ENCODE measurements around the gene ZFAND6. TPM values are rescaled to one million over a fixed set of nuclear protein-coding genes. Genes with fewer than 3 reads are reported as not detected.

Gene ZFAND6
- total RNA-seq, 4 donors from 2014 or later = 75.9 to 154 (median 81.0) TPM

GRCh38 chr15:80171787-80172186 is 112.3 kb downstream of the ZFAND6 start:
- no peaks in the 10 kb centered on the region for H3K36me3 ChIP-seq

GRCh38 chr15:80172401-80172800 is 112.9 kb downstream of the ZFAND6 start:
- DNase-seq = no peak
- H3K27ac ChIP-seq = no peak overlapping the region
- no peak for TF ChIP-seq CTCF (IDR thresholded peaks at IDR 0.05)

More at GRCh38 chr15:80171787-80172186, 112.3 kb downstream of the ZFAND6 start:
- Histone ChIP-seq H3K4me3 (no peak overlapping the region), H3K27ac (no peak overlapping the region), H3K9me3 (no peaks in the 10 kb centered on the region), H3K27me3 (no peaks in the 10 kb centered on the region), H3K4me1 (no peaks in the 10 kb centered on the region)
- no peak for TF ChIP-seq CTCF (IDR thresholded peaks at IDR 0.05)
- no peak for TF ChIP-seq POLR2A (IDR thresholded peaks at IDR 0.05)
- DNase-seq = no peak

GRCh38 chr15:80173022-80173759 is 113.7 kb downstream of the ZFAND6 start:
- Histone ChIP-seq H3K36me3 (no peaks in the 10 kb centered on the region), H3K27me3 (no peaks in the 10 kb centered on the region), H3K9me3 (no peaks in the 10 kb centered on the region), H3K27ac (no peak overlapping the region), H3K4me1 (no peaks in the 10 kb centered on the region), H3K4me3 (no peak overlapping the region)
- peak; percentile 67 to 88 (median 81) for DNase-seq
- peak; percentile 56 to 88 (median 78) for TF ChIP-seq CTCF (IDR thresholded peaks at IDR 0.05)
- no peak for TF ChIP-seq POLR2A (IDR thresholded peaks at IDR 0.05)

More at GRCh38 chr15:80172401-80172800, 112.9 kb downstream of the ZFAND6 start:
- H3K4me3 ChIP-seq = no peak overlapping the region
- no peaks in the 10 kb centered on the region for H3K36me3 ChIP-seq
- H3K9me3 ChIP-seq = no peaks in the 10 kb centered on the region
- H3K4me1 ChIP-seq = no peaks in the 10 kb centered on the region
- H3K27me3 ChIP-seq = no peaks in the 10 kb centered on the region

- TF ChIP-seq POLR2A (IDR thresholded peaks at IDR 0.05) = no peak
Measured at GRCh38 chr15:80174017-80174746, 114.7 kb downstream of the ZFAND6 start.

GRCh38 chr15:80175436-80175835 is 116.0 kb downstream of the ZFAND6 start:
- Histone ChIP-seq H3K27ac (no peak overlapping the region), H3K4me3 (no peak overlapping the region), H3K4me1 (no peaks in the 10 kb centered on the region), H3K9me3 (no peaks in the 10 kb centered on the region), H3K27me3 (no peaks in the 10 kb centered on the region), H3K36me3 (peaks cover 0 to 8% (median 0%) of the 10 kb centered on the region in 3 donors)
- DNase-seq = no peak
- TF ChIP-seq CTCF (IDR thresholded peaks at IDR 0.05) = no peak
- TF ChIP-seq POLR2A (IDR thresholded peaks at IDR 0.05) = no peak

More at GRCh38 chr15:80174017-80174746, 114.7 kb downstream of the ZFAND6 start:
- no peak for DNase-seq
- H3K4me3 ChIP-seq = no peak overlapping the region
- no peaks in the 10 kb centered on the region for H3K4me1 ChIP-seq
- no peak overlapping the region for H3K27ac ChIP-seq
- no peaks in the 10 kb centered on the region for H3K36me3 ChIP-seq
- H3K9me3 ChIP-seq = no peaks in the 10 kb centered on the region
- H3K27me3 ChIP-seq = no peaks in the 10 kb centered on the region

- no peak for TF ChIP-seq POLR2A (IDR thresholded peaks at IDR 0.05)
- TF ChIP-seq CTCF (IDR thresholded peaks at IDR 0.05) = no peak
- Histone ChIP-seq H3K27ac (no peak overlapping the region), H3K9me3 (no peaks in the 10 kb centered on the region), H3K4me3 (no peak overlapping the region), H3K36me3 (peaks cover 0 to 12% (median 0%) of the 10 kb centered on the region in 3 donors), H3K27me3 (no peaks in the 10 kb centered on the region), H3K4me1 (no peaks in the 10 kb centered on the region)
- no peak for DNase-seq
Measured at GRCh38 chr15:80176443-80176842, 117.0 kb downstream of the ZFAND6 start.

All from Peyer's patch (tissue), 4 donors.